GM18511 (cell line): ENCODE results near the gene IL17RB.

ENCODE experiments used
- ATAC-seq: cut with Tn5 transposase; IDR thresholded peaks from one replicate; pipeline ENCODE4 v1.9.1; 2021; ENCODE audit warnings: mild to moderate bottlenecking, moderate library complexity; ENCODE audit not compliant: unreplicated experiment

Gene IL17RB

DNA sequence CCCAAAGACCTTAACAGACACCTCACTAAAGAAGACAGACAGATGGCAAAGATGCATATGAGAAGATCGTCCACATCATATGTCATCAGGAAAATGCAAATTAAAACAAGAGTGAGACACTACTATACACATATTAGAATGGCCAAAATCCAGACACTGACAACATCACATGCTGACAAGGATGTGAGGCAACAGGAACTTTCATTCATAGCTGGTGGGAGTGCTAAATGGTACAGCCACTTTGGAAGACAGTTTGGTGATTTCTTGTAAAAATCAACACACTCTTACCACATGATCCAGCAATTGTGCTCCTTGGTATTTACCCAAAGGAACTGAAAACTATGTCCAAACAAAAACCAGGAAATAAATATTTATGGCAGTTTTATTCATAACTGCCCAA lies 17.8 kb upstream of the IL17RB start:
- no peak for ATAC-seq

GRCh38 chr3:53829605-53830004 lies 16.8 kb upstream of the IL17RB start:
- no peak for ATAC-seq

GRCh38 chr3:53830944-53831343 lies 15.4 kb upstream of the IL17RB start:
- no peak for ATAC-seq

DNA sequence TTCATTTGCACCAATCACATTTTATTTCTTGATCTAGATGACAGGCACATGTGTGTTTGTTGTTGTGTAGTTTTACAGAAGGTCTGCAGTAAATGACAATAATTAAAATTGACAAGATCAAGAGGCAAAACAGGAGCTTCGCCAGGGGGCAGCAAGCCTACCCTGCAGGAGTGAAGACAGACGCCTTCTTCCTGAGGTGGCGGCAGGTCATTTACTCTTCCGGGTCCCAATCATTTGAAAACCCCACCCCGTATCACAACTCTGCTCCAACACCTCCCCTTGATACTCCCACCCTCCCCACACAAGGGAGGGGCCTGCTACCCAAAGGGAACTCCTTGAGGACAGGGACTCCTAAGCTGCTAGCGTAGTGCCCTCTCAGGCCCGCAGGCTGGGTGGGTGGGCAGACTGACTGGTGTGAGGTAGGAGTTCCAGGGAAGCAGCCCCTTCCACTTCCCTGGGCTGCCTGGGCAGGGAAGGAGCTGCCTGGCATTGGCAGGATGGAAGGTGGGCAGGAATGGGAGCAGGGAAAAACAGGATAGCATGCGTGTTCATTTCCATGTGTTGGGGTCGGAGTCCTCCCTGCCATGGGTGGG lies 13.2 kb upstream of the IL17RB start:
- ATAC-seq, result no peak

DNA sequence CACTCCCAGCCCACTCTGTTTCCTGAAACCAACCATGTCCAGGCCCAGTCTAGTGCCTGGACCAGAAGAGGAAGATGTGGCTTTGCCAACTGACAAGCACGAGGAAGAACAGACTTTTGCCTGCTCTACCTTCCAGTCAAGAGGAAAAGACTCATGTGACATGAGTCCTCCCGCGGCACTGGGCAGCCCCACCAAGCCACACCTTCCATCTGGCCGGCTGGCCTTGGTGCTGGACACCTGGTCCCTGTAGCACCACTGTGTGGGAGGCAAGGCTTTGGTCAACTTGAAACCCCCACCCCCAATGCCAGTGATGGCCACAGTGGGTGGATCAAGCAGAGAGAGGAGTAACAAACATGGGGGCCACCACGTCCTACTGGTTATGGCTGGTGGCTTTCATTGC lies 12.7 kb upstream of the IL17RB start:
- no peak for ATAC-seq

- ATAC-seq, result no peak
Measured at GRCh38 chr3:53834429-53835095, 11.8 kb upstream of the IL17RB start.

GRCh38 chr3:53835257-53835656 lies 11.1 kb upstream of the IL17RB start:
- ATAC-seq, result no peak

- no peak for ATAC-seq
Measured at GRCh38 chr3:53836084-53836872, 10.1 kb upstream of the IL17RB start.

DNA sequence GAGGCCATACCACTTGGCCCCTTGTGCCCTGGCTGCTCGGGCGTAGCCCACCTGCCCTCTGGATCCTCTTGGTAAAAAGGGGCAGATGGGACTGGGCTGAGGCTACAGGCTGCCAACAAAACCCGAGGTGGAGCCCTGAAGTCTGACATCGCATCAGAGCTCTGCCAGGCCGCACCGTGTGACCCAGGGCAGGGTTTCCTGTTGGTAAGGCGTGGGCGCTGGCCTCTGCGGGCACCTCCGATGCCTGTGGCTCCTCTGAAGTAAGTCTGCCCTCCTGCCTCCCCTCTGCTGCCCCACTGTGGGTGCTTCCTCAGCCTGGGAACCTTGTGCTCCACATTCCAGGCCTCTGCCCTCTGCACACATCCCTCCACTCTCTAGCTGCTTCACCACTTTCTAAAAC lies 9.0 kb upstream of the IL17RB start:
- no peak for ATAC-seq

DNA sequence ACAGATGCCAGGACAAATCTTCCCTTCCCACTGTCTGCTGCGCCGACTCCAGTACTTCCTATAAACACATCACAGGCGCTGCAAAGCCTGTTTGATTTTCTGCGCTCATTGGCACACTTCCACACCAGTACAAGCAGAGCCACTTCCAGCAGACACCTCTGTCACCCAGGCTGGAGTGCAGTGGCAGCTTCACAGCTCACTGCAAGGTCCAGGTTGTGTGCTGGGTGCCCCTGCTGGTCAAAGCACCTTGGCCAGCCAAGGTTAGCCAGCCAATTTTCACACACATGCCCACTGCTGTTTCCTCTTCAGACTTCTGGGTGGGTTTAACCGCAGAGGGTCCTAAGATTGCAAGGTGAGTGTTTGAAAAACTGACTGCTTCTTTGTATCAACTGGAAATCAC lies 5.1 kb upstream of the IL17RB start:
- ATAC-seq, result no peak

- ATAC-seq, result no peak
Measured at GRCh38 chr3:53842436-53843194, 3.8 kb upstream of the IL17RB start.

DNA sequence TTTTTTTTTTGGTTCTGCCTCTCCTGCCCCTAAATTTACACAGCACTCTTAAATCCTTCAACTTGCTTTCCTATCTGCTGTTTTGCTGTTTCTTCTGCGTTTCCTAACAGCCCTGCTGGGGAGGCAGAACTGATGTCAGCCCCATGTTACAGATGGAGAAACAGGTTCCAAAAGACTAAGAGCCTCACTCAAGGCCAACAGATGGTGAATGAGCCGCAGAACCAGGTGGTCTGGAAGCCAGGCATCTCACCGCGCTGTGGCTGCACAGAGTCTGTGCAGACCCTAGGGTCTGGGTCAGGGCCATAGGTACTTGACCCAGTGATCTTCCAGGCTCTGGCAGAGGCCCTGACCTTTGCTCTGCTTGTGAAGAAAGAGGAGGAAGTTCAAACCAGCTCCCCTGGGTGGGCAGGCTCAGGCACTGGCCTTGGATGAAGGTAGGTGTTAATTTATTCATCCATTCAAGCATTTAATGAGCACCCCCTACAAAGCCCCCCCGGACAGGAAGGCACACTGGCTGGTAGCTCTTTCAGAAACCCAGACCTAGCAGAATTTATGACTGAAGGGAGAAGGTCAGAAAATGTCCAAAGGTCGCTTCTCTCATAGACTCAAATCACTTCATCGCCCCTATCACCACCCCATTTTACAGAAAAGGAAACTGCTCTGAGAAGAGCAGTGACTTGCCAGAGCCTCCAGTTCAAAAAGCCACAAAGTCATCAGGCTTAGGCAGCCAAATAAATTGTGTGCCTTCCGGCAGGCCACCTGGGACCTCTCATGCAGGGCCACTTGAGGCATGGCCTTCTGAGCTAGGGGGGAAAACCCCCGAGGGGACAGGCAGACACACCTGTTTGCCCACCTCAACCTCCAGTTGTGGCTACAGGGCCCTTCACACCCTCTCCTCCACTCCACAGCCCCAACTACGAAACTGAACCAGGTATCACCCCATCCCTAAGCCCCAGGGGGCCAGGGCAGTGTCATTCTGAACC lies 2.9 kb upstream of the IL17RB start:
- peak; percentile 49 for ATAC-seq

DNA sequence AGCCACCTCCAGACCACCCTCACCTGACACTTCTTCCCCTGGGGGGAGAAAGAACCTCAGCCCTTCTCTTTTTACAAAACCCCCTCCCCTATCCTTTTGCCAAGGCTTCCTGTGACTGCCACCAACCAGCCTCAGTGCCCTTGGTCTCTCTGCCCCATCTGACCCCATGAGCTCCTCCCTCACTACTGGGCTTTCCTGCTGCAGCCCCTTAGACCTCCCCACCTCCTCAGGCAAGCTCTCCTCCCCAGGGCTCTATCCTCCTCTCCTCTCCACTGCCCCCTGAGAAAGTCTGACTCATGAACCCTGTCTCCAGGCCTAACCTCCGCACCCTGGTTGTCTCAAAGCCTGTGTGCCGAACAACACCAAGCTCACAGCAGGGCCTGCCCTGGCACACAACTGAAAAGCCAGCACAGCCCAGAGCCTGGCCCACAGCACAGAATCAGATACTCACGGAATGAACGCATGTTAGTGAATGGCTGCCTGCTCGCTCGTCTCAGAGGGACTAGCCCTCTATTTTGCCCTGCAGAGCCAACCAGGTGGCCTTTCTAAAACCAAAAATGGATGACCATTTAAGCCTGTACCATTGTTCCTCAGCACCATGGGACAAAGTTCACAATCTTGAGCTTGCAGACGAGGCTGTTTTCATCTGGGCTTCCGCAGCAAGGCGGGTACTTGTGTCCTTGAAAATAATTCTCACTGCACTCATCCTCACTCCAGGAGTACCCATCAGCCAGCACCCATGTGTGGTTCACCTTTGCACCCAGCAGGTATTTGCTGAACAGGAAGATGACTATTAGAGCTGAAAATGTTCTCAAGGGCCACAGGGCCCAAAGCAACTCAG lies 1.9 kb upstream of the IL17RB start:
- peak; percentile 4 for ATAC-seq

DNA sequence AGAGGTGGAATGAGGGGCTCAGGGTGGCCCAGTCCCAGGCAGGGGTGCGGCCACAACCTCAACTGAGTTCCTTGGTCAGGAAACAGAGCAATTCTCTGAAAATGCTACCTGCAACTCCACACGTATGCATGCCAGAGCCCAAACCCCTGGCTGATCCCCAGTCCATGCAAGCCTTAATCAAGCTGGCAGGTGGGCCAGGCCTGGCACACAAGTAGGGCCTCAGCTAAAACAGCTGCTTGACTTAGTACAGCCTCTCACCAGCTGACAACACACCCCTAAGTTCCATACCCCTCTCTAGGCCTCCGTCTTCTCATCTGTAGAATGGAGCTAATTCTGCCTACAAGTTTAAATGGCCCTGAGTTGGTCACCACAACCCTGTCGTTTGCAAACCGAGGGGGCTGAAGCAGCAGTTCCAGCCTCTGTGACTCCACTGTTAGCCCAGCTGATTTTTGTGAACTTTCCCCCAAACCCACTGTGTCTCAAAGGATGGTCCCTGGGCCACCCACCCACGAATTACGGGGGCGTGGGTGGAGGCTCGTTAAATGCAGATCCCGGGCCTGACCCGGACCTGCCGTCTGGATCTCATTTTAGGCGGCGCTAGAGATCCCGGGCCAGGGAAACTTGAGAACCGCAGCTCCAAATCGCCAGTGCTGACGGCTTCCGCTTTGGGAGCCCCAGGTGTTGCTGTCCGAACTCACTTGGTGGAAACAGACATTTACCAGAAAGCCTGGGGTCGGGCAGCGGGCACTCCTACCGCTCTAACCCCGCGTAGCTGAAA lies 1.1 kb upstream of the IL17RB start:
- peak; percentile 26 for ATAC-seq

DNA sequence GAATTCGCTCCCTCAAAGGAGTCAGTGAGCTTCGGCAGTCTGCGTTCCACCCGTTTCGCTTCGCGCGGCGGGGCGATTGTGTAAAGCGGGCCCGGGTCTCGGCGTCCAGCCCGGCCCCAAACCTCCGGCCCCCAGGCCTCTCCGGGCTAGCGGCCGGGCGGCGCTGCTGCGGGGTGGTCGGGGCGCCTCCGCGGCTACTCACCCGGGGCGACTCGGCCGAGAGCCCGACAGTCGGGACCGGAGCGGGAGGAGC lies 561 bp upstream of the IL17RB start:
- ATAC-seq, result no peak

- no peak for ATAC-seq
Measured at GRCh38 chr3:53846851-53847155, 435 bp downstream of the IL17RB start.

DNA sequence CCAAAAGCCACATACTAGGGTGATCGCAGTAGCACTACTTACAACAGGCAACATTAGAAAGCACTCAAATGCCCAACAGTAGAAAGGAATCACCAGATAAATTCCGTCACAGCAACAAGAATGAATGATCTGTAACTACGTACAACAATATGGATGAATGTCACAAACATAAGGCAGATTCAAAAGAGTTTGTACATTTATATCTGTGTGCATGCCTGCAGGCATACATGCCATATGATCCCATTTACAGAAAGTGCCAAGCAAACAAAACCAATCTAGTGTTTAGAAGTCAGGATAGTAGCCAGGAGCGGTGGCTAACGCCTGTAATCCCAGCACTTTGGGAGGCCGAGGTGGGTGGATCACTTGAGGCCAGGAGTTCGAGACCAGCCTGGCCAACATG lies 3.5 kb downstream of the IL17RB start:
- no peak for ATAC-seq

GRCh38 chr3:53850895-53851294 lies 4.5 kb downstream of the IL17RB start:
- no peak for ATAC-seq

- no peak for ATAC-seq
Measured at GRCh38 chr3:53856964-53857363, 10.6 kb downstream of the IL17RB start.
